Measurements from ENCODE around the gene ISCA2.

Gene ISCA2

GRCh38 chr14:74521756-74522155 lies 28.2 kb downstream of the ISCA2 start:
- H3K27ac Mint-ChIP-seq, result no peak overlapping the region
- peaks cover 2% of the 10 kb centered on the region for H3K27me3 Mint-ChIP-seq (ENCODE audit: low read depth)
- no peak for DNase-seq (ENCODE audit: low spot score)
- H3K4me3 Mint-ChIP-seq, result no peak overlapping the region
- no peaks in the 10 kb centered on the region for H3K9me3 Mint-ChIP-seq
- no peaks in the 10 kb centered on the region for H3K36me3 Mint-ChIP-seq (ENCODE audit: low read depth)
- no peaks in the 10 kb centered on the region for H3K4me1 Mint-ChIP-seq (ENCODE audit: low read depth)

DNA sequence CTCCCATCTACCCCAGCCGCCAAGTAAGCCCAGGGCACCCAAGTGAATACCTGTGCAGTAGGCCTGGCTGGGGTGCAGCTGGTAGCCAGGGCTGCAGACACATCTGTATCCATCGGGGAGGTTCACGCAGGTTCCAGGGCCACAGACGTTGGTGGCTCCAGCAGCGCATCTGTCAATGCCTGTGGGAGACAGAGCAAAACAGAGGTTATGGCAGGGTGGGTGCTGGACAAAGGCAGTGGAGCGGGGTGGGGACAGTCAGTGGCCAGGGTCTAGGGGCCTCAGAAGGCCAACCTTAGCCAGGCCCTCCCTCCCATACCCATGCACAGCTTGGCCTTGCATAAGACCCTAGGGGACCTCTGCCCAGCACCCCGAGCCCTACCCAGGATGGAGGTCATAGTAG lies 29.2 kb downstream of the ISCA2 start:
- Mint-ChIP-seq H3K27me3 (ENCODE audit: low read depth) (peaks cover 2% of the 10 kb centered on the region), H3K4me3 (no peak overlapping the region), H3K27ac (no peak overlapping the region), H3K9me3 (no peaks in the 10 kb centered on the region), H3K4me1 (ENCODE audit: low read depth) (no peaks in the 10 kb centered on the region), H3K36me3 (ENCODE audit: low read depth) (no peaks in the 10 kb centered on the region)
- no peak for DNase-seq (ENCODE audit: low spot score)

DNA sequence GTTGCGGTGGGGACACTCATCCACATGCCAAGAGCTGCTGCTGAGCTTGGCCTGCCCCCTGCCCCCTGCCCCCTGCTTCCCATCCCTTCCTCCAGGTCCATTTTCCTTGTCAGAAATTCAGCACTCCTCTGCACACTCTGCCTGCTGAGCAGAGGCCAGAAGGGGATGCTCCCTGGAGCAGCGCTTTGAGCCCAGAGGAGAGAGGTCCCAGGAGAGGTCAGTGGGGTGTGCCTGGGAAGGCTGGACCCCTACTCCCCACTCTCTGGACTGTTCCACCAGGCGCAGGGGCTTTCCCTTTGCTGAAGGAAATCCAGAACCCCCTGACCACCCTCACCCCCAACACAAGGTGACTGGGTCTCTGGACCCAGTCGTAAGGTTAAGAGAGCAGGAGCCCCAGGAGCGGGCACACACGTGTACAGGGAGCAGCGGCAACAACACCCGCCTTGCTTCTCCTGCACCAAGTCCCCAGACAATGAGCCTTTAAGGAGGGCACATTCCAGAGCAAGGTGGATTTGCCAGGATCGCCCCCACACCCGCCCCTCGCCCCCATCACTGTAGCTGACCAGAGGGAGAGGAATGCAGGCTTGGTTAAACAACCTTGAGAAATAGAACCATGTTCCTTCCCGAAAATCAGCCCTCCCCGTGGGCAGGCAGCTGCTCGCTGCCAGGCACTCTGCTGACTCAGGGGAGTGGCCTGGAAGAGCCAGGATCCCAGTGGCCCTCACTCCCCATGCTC lies 30.7 kb downstream of the ISCA2 start:
- no peaks in the 10 kb centered on the region for H3K36me3 Mint-ChIP-seq (ENCODE audit: low read depth)
- no peaks in the 10 kb centered on the region for H3K4me1 Mint-ChIP-seq (ENCODE audit: low read depth)
- DNase-seq (ENCODE audit: low spot score), result no peak
- H3K4me3 Mint-ChIP-seq, result no peak overlapping the region
- peaks cover 2% of the 10 kb centered on the region for H3K27me3 Mint-ChIP-seq (ENCODE audit: low read depth)
- no peaks in the 10 kb centered on the region for H3K9me3 Mint-ChIP-seq
- no peak overlapping the region for H3K27ac Mint-ChIP-seq

DNA sequence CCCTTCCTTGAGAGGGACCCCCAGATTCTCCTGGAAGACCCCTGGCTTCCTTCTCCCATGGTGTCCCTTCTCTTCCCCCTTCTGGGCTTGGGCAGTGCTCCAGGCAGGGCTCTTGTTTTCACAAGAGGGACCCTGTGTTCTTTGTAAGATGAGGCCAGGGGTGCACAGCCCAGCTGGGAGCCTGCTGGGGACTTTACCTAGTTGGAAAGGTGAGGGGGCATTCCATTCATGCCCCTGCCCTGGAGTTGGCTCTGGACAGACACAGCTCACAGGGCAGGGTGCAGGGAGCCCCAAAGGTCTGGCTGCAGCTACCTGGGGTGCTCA lies 31.2 kb downstream of the ISCA2 start:
- DNase-seq (ENCODE audit: low spot score), result no peak
- Mint-ChIP-seq H3K27ac (no peak overlapping the region), H3K4me3 (no peak overlapping the region)

DNA sequence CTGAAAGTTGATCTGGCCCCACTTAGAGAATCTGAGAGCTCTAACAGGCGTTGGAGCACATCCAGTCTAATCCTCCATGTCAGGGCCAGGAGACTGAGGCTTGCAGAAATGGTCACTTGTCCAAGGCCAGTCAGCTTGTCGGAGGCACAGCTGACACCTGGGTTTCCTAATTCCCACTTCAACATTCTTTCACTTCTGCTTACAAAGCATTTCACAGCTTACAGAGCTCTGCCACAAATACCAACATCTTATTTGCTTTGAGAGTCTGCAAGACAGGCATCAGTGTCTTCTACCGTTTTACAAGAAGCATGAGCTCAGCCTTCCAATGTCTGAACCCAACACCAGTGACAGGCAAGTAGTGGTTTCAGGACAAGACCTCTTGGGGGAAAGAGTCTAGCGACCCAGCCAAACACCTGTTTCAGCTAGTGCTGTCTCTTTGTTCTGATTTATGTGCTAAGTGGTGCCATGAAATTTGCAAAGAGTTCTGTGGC lies 31.8 kb downstream of the ISCA2 start:
- Mint-ChIP-seq H3K9me3 (no peaks in the 10 kb centered on the region), H3K27me3 (ENCODE audit: low read depth) (peaks cover 2% of the 10 kb centered on the region), H3K4me3 (no peak overlapping the region), H3K27ac (no peak overlapping the region), H3K4me1 (ENCODE audit: low read depth) (no peaks in the 10 kb centered on the region), H3K36me3 (ENCODE audit: low read depth) (no peaks in the 10 kb centered on the region)
- no peak for DNase-seq (ENCODE audit: low spot score)

More for the DNA sequence above, 31.2 kb downstream of the ISCA2 start:
- peaks cover 2% of the 10 kb centered on the region for H3K27me3 Mint-ChIP-seq (ENCODE audit: low read depth)
- H3K4me1 Mint-ChIP-seq (ENCODE audit: low read depth), result no peaks in the 10 kb centered on the region
- no peaks in the 10 kb centered on the region for H3K9me3 Mint-ChIP-seq
- H3K36me3 Mint-ChIP-seq (ENCODE audit: low read depth), result no peaks in the 10 kb centered on the region

GRCh38 chr14:74526854-74527585 lies 33.5 kb downstream of the ISCA2 start:
- Mint-ChIP-seq H3K27me3 (ENCODE audit: low read depth) (peaks cover 2% of the 10 kb centered on the region), H3K4me1 (ENCODE audit: low read depth) (no peaks in the 10 kb centered on the region), H3K4me3 (no peak overlapping the region), H3K27ac (no peak overlapping the region), H3K9me3 (no peaks in the 10 kb centered on the region), H3K36me3 (ENCODE audit: low read depth) (no peaks in the 10 kb centered on the region)
- no peak for DNase-seq (ENCODE audit: low spot score)

- Mint-ChIP-seq H3K36me3 (ENCODE audit: low read depth) (no peaks in the 10 kb centered on the region), H3K4me1 (ENCODE audit: low read depth) (no peaks in the 10 kb centered on the region), H3K27ac (no peak overlapping the region), H3K27me3 (ENCODE audit: low read depth) (peaks cover 2% of the 10 kb centered on the region), H3K9me3 (no peaks in the 10 kb centered on the region), H3K4me3 (no peak overlapping the region)
- no peak for DNase-seq (ENCODE audit: low spot score)
Measured at GRCh38 chr14:74527736-74528280, 34.2 kb downstream of the ISCA2 start.

- Mint-ChIP-seq H3K27me3 (ENCODE audit: low read depth) (peaks cover 2% of the 10 kb centered on the region), H3K9me3 (no peaks in the 10 kb centered on the region), H3K4me1 (ENCODE audit: low read depth) (no peaks in the 10 kb centered on the region), H3K36me3 (ENCODE audit: low read depth) (no peaks in the 10 kb centered on the region), H3K27ac (no peak overlapping the region), H3K4me3 (no peak overlapping the region)
- no peak for DNase-seq (ENCODE audit: low spot score)
Measured at GRCh38 chr14:74528406-74528805, 34.8 kb downstream of the ISCA2 start.

- no peak overlapping the region for H3K4me3 Mint-ChIP-seq
- H3K9me3 Mint-ChIP-seq, result no peaks in the 10 kb centered on the region
- DNase-seq (ENCODE audit: low spot score), result no peak
- no peaks in the 10 kb centered on the region for H3K4me1 Mint-ChIP-seq (ENCODE audit: low read depth)
- no peaks in the 10 kb centered on the region for H3K36me3 Mint-ChIP-seq (ENCODE audit: low read depth)
- H3K27ac Mint-ChIP-seq, result no peak overlapping the region
- H3K27me3 Mint-ChIP-seq (ENCODE audit: low read depth), result peaks cover 2% of the 10 kb centered on the region
Measured at GRCh38 chr14:74528886-74529285, 35.3 kb downstream of the ISCA2 start.

GRCh38 chr14:74531006-74531405 lies 37.4 kb downstream of the ISCA2 start:
- H3K4me3 Mint-ChIP-seq, result no peak overlapping the region
- H3K4me1 Mint-ChIP-seq (ENCODE audit: low read depth), result no peaks in the 10 kb centered on the region
- DNase-seq (ENCODE audit: low spot score), result no peak
- H3K27ac Mint-ChIP-seq, result no peak overlapping the region
- H3K9me3 Mint-ChIP-seq, result no peaks in the 10 kb centered on the region
- no peaks in the 10 kb centered on the region for H3K27me3 Mint-ChIP-seq (ENCODE audit: low read depth)
- no peaks in the 10 kb centered on the region for H3K36me3 Mint-ChIP-seq (ENCODE audit: low read depth)

GRCh38 chr14:74531467-74531866 lies 37.9 kb downstream of the ISCA2 start:
- Mint-ChIP-seq H3K27me3 (ENCODE audit: low read depth) (no peaks in the 10 kb centered on the region), H3K4me1 (ENCODE audit: low read depth) (no peaks in the 10 kb centered on the region), H3K9me3 (no peaks in the 10 kb centered on the region), H3K4me3 (no peak overlapping the region), H3K27ac (no peak overlapping the region), H3K36me3 (ENCODE audit: low read depth) (no peaks in the 10 kb centered on the region)
- no peak for DNase-seq (ENCODE audit: low spot score)

- Mint-ChIP-seq H3K36me3 (ENCODE audit: low read depth) (no peaks in the 10 kb centered on the region), H3K27ac (no peak overlapping the region), H3K27me3 (ENCODE audit: low read depth) (no peaks in the 10 kb centered on the region), H3K4me3 (no peak overlapping the region), H3K4me1 (ENCODE audit: low read depth) (no peaks in the 10 kb centered on the region), H3K9me3 (no peaks in the 10 kb centered on the region)
- DNase-seq (ENCODE audit: low spot score), result no peak
Measured at GRCh38 chr14:74532246-74532645, 38.7 kb downstream of the ISCA2 start.

DNA sequence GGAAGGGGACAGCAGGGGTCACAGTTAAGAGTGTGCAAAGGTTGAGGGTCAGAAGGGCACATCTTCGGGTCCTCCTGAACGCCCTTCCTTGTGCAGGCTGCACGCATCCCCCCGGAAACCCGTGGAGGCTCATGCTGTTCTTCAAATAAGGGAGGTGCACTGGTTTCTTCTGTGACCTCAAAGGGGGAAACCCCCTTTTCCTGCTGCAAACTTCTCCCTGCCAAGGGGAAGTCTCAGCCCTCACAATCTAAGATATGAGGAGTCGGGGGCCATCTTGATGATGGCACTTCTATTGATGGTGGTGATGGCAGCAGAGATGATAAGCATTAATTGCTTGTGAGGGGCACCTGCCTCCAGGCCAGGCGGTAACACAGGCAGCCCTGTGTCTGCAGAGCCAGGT lies 40.0 kb downstream of the ISCA2 start:
- H3K9me3 Mint-ChIP-seq, result no peaks in the 10 kb centered on the region
- H3K36me3 Mint-ChIP-seq (ENCODE audit: low read depth), result no peaks in the 10 kb centered on the region
- H3K27me3 Mint-ChIP-seq (ENCODE audit: low read depth), result peaks cover 3% of the 10 kb centered on the region
- H3K4me1 Mint-ChIP-seq (ENCODE audit: low read depth), result no peaks in the 10 kb centered on the region
- no peak overlapping the region for H3K4me3 Mint-ChIP-seq
- no peak for DNase-seq (ENCODE audit: low spot score)
- no peak overlapping the region for H3K27ac Mint-ChIP-seq

- Mint-ChIP-seq H3K9me3 (no peaks in the 10 kb centered on the region), H3K4me3 (no peak overlapping the region), H3K27me3 (ENCODE audit: low read depth) (peaks cover 3% of the 10 kb centered on the region), H3K36me3 (ENCODE audit: low read depth) (no peaks in the 10 kb centered on the region), H3K4me1 (ENCODE audit: low read depth) (no peaks in the 10 kb centered on the region), H3K27ac (no peak overlapping the region)
- no peak for DNase-seq (ENCODE audit: low spot score)
Measured at GRCh38 chr14:74535756-74536325, 42.3 kb downstream of the ISCA2 start.

Measured in T-helper 2 cell treated with Interferon-gamma antibody and Interleukin-4, amounts not matched to agents 5 μg/mL and 100 μg/mL, for 36 hours (primary cell).